HepG2 (cell line): ENCODE results near the gene IQGAP2. TPM values are rescaled to one million over a fixed set of nuclear protein-coding genes. Genes with fewer than 3 reads are reported as not detected.

Source experiments
- HNRNPL ChIP-seq: fragments of 200-400 bp; formaldehyde crosslinking; IDR thresholded peaks from 2 replicates; pipeline ENCODE4 v1.6.1; 2017; ENCODE audit warnings: mild to moderate bottlenecking, low read depth, low read length
- ZNF143 ChIP-seq: sonication (generic); formaldehyde crosslinking; IDR thresholded peaks from 2 replicates; pipeline ENCODE4 v1.4.0; 2020; ENCODE audit warnings: missing genetic modification reagents
- ZNF790 ChIP-seq: sonication (generic); formaldehyde crosslinking; IDR thresholded peaks from 2 replicates; pipeline ENCODE4 v1.8.0; 2022; ENCODE audit warnings: missing genetic modification reagents, mild to moderate bottlenecking, borderline replicate concordance
- polyA plus RNA-seq, 8 experiments: library from polyadenylated mRNA; depleted of rRNA in 3 of 8; stranded (reverse) in 7 of 8; unstranded in 1 of 8; fragments of >200 nt; fragmentation: Illumina TruSeq in 4 of 8; extraction: Trizol in 4 of 8; gene quantifications; 2 replicates each; pipeline versions ENCODE4 v1.2.1 to v1.2.3, GENCODE V29; 2011 to 2016; ENCODE audit warnings: low read depth in 4 of 8, missing spikeins in 1 of 8, mixed read lengths in 1 of 8; ENCODE audit not compliant: insufficient read depth in 1 of 8
- total RNA-seq, 5 experiments: library from RNA; depleted of rRNA; stranded (reverse); fragments of >200 nt; fragmentation: Illumina TruSeq; extraction: Trizol; gene quantifications; 2 replicates each; pipeline ENCODE4 v1.2.3, GENCODE V29; 2016; ENCODE audit warnings: low read depth in 1 of 5
- TF ChIP-seq, protein P1 (sequence below), 2 experiments: fragments of 450-650 bp in 1 of 2; sonication (generic) in 1 of 2; formaldehyde crosslinking in 1 of 2; IDR thresholded peaks; 2 replicates each; pipeline versions ENCODE4 v1.6.1 to v1.8.0; 2016 to 2022; ENCODE audit warnings: antibody characterized with exemption in 1 of 2, mild to moderate bottlenecking in 1 of 2, missing genetic modification reagents in 1 of 2
- TF ChIP-seq, protein P2 (sequence below): sonication (generic); formaldehyde crosslinking; IDR thresholded peaks from 2 replicates; pipeline ENCODE4 v1.9.0; 2021; ENCODE audit warnings: missing genetic modification reagents, borderline replicate concordance
- TF ChIP-seq, protein P3 (sequence below): sonication (generic); formaldehyde crosslinking; IDR thresholded peaks from 2 replicates; pipeline ENCODE4 v1.4.0; 2020; ENCODE audit warnings: missing genetic modification reagents, mild to moderate bottlenecking, borderline replicate concordance

The IQGAP2 gene
- total and polyA plus RNA-seq, 2 of the 13 experiments (the other 11 are each of a cell fraction or from before 2014, with no cell fraction given) = 35.2 to 83.3 TPM

DNA sequence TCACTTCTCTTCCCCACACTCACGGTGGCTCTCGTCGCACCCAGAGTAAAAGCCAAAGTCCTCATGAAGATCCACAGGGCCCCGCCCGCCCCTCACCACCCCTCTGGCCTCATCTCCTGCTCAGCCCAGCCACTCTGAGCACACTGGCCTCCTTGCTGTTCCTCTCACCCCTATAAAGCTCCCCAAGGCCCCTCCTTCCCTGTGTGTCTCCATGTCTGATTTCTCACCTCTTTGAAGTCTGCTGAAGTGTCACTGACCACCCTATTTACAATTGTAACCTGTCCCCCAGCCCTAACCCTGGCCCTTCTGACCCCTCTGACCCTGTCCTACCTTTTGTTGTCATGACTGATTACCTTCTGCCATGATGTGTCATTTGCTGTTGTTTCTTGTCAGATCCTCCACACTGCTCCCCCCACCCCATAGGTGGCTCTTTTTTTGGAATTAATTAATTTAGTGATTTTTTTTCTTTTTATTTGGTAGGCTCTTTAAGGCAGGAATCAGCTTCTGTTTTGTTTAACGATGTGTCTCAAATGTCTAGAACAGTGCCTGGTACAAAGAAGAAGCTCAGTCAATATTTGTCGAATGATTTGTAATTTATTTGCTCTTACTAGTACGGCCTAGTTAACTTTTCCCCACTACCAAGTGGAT is 90.2 kb downstream of the IQGAP2 start (continued):
- TF ChIP-seq ZNF790 = no peak
- TF ChIP-seq ZNF143 (CRISPR knock-in tag) = no peak
- no peak for TF ChIP-seq HNRNPL
- TF ChIP-seq, protein P1, sequence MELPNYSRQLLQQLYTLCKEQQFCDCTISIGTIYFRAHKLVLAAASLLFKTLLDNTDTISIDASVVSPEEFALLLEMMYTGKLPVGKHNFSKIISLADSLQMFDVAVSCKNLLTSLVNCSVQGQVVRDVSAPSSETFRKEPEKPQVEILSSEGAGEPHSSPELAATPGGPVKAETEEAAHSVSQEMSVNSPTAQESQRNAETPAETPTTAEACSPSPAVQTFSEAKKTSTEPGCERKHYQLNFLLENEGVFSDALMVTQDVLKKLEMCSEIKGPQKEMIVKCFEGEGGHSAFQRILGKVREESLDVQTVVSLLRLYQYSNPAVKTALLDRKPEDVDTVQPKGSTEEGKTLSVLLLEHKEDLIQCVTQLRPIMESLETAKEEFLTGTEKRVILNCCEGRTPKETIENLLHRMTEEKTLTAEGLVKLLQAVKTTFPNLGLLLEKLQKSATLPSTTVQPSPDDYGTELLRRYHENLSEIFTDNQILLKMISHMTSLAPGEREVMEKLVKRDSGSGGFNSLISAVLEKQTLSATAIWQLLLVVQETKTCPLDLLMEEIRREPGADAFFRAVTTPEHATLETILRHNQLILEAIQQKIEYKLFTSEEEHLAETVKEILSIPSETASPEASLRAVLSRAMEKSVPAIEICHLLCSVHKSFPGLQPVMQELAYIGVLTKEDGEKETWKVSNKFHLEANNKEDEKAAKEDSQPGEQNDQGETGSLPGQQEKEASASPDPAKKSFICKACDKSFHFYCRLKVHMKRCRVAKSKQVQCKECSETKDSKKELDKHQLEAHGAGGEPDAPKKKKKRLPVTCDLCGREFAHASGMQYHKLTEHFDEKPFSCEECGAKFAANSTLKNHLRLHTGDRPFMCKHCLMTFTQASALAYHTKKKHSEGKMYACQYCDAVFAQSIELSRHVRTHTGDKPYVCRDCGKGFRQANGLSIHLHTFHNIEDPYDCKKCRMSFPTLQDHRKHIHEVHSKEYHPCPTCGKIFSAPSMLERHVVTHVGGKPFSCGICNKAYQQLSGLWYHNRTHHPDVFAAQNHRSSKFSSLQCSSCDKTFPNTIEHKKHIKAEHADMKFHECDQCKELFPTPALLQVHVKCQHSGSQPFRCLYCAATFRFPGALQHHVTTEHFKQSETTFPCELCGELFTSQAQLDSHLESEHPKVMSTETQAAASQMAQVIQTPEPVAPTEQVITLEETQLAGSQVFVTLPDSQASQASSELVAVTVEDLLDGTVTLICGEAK (IDR thresholded peaks at IDR 0.05) = no peak
- TF ChIP-seq, protein P1 (CRISPR knock-in tag; IDR thresholded peaks at IDR 0.05) = no peak
- TF ChIP-seq, protein P2, sequence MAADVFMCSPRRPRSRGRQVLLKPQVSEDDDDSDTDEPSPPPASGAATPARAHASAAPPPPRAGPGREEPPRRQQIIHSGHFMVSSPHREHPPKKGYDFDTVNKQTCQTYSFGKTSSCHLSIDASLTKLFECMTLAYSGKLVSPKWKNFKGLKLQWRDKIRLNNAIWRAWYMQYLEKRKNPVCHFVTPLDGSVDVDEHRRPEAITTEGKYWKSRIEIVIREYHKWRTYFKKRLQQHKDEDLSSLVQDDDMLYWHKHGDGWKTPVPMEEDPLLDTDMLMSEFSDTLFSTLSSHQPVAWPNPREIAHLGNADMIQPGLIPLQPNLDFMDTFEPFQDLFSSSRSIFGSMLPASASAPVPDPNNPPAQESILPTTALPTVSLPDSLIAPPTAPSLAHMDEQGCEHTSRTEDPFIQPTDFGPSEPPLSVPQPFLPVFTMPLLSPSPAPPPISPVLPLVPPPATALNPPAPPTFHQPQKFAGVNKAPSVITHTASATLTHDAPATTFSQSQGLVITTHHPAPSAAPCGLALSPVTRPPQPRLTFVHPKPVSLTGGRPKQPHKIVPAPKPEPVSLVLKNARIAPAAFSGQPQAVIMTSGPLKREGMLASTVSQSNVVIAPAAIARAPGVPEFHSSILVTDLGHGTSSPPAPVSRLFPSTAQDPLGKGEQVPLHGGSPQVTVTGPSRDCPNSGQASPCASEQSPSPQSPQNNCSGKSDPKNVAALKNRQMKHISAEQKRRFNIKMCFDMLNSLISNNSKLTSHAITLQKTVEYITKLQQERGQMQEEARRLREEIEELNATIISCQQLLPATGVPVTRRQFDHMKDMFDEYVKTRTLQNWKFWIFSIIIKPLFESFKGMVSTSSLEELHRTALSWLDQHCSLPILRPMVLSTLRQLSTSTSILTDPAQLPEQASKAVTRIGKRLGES (CRISPR knock-in tag) = no peak
- TF ChIP-seq, protein P3, sequence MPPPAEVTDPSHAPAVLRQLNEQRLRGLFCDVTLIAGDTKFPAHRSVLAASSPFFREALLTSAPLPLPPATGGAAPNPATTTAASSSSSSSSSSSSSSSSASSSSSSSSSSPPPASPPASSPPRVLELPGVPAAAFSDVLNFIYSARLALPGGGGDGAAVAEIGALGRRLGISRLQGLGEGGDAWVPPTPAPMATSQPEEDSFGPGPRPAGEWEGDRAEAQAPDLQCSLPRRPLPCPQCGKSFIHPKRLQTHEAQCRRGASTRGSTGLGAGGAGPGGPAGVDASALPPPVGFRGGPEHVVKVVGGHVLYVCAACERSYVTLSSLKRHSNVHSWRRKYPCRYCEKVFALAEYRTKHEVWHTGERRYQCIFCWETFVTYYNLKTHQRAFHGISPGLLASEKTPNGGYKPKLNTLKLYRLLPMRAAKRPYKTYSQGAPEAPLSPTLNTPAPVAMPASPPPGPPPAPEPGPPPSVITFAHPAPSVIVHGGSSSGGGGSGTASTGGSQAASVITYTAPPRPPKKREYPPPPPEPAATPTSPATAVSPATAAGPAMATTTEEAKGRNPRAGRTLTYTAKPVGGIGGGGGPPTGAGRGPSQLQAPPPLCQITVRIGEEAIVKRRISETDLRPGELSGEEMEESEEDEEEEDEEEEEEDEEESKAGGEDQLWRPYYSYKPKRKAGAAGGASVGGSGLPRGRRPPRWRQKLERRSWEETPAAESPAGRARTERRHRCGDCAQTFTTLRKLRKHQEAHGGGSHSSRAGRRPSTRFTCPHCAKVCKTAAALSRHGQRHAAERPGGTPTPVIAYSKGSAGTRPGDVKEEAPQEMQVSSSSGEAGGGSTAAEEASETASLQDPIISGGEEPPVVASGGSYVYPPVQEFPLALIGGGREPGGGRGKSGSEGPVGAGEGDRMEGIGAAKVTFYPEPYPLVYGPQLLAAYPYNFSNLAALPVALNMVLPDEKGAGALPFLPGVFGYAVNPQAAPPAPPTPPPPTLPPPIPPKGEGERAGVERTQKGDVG (CRISPR knock-in tag) = no peak
